ENCODE results near the gene PNPLA5.

GRCh38 chr22:43835166-43835565 is 56.6 kb downstream of the PNPLA5 start:
- TF ChIP-seq CTCF (conservative IDR thresholded peaks at IDR 0.05; ENCODE audit: low read depth, low read length), result no peak
- TF ChIP-seq EZH2phosphoT487 (IDR thresholded peaks at IDR 0.05; ENCODE audit: borderline replicate concordance, low read length), result no peak
- no peak for TF ChIP-seq EZH2 (IDR thresholded peaks at IDR 0.05; ENCODE audit: low read length, unreplicated experiment)
